Trophoblast cell (in vitro differentiated cells and primary cell): ENCODE data around the gene ABCC3.

Experiments
- DNase-seq, 2 donors: peaks; one replicate each; pipeline ENCODE4 v3.0.0-alpha.2; 2016
- H2AFZ ChIP-seq: 2 replicates; pipeline ENCODE4 v1.6.1; 2013; ENCODE audit warnings: low read length, moderate library complexity, mild to moderate bottlenecking; ENCODE audit not compliant: insufficient read depth, poor library complexity
- H2AK5ac ChIP-seq: 2 replicates; pipeline ENCODE4 v1.6.1; 2013; ENCODE audit warnings: mild to moderate bottlenecking, low read length
- H2BK120ac ChIP-seq: 2 replicates; pipeline ENCODE4 v1.6.1; 2013; ENCODE audit warnings: low read length, mild to moderate bottlenecking, moderate library complexity; ENCODE audit not compliant: insufficient read depth, poor library complexity
- H2BK12ac ChIP-seq: 2 replicates; pipeline ENCODE4 v1.6.1; 2013; ENCODE audit warnings: mild to moderate bottlenecking, low read length, moderate library complexity
- H2BK5ac ChIP-seq: 2 replicates; pipeline ENCODE4 v1.6.1; 2013; ENCODE audit warnings: low read length, low read depth, moderate library complexity, mild to moderate bottlenecking; ENCODE audit not compliant: poor library complexity
- H3K14ac ChIP-seq: 2 replicates; pipeline ENCODE4 v1.6.1; 2013; ENCODE audit warnings: mild to moderate bottlenecking, low read length
- H3K18ac ChIP-seq: 2 replicates; pipeline ENCODE4 v1.6.1; 2013; ENCODE audit warnings: mild to moderate bottlenecking, low read length
- H3K23ac ChIP-seq: 2 replicates; pipeline ENCODE4 v1.6.1; 2013; ENCODE audit warnings: low read length
- H3K27ac ChIP-seq: 2 replicates; pipeline ENCODE4 v1.5.1; 2013; ENCODE audit warnings: low read depth, mild to moderate bottlenecking, inconsistent platforms, low read length, moderate library complexity
- H3K27me3 ChIP-seq: 2 replicates; pipeline ENCODE4 v1.6.1; 2013; ENCODE audit warnings: inconsistent platforms, mild to moderate bottlenecking, low read length, moderate library complexity; ENCODE audit not compliant: insufficient read depth
- H3K36me3 ChIP-seq, 2 experiments: 1 replicate in 1 of 2; 2 replicates in 1 of 2; pipeline ENCODE4 v1.6.1; 2013; ENCODE audit warnings: low read length in 2 of 2, mild to moderate bottlenecking in 2 of 2, moderate library complexity in 1 of 2; ENCODE audit not compliant: insufficient read depth in 2 of 2, control insufficient read depth in 1 of 2
- H3K4ac ChIP-seq: 2 replicates; pipeline ENCODE4 v1.6.1; 2013; ENCODE audit warnings: low read depth, mild to moderate bottlenecking, low read length, moderate library complexity
- H3K4me1 ChIP-seq, 2 experiments: 1 replicate in 1 of 2; 2 replicates in 1 of 2; pipeline ENCODE4 v1.6.1; 2013; ENCODE audit warnings: low read length in 2 of 2, mild to moderate bottlenecking in 2 of 2, moderate library complexity in 1 of 2; ENCODE audit not compliant: insufficient read depth in 2 of 2, control insufficient read depth in 1 of 2
- H3K4me2 ChIP-seq: 2 replicates; pipeline ENCODE4 v1.6.1; 2013; ENCODE audit warnings: inconsistent platforms, mild to moderate bottlenecking, low read length, moderate library complexity
- H3K4me3 ChIP-seq: 2 replicates; pipeline ENCODE4 v1.5.1; 2013; ENCODE audit warnings: mild to moderate bottlenecking, low read depth, low read length, inconsistent platforms
- H3K79me1 ChIP-seq: one replicate; pipeline ENCODE4 v1.6.1; 2013; ENCODE audit warnings: low read length
- H3K79me2 ChIP-seq: 2 replicates; pipeline ENCODE4 v1.6.1; 2013; ENCODE audit warnings: low read length, mild to moderate bottlenecking; ENCODE audit not compliant: control insufficient read depth, insufficient read depth, poor library complexity
- H3K9ac ChIP-seq: 2 replicates; pipeline ENCODE4 v1.6.1; 2013; ENCODE audit warnings: mild to moderate bottlenecking, low read length
- H3K9me3 ChIP-seq: 2 replicates; pipeline ENCODE4 v1.6.1; 2013; ENCODE audit warnings: low read depth, mild to moderate bottlenecking, control low read depth, inconsistent platforms, low read length; ENCODE audit not compliant: insufficient read depth
- H4K12ac ChIP-seq: 2 replicates; pipeline ENCODE4 v1.6.1; 2013; ENCODE audit warnings: low read depth, mild to moderate bottlenecking, low read length, moderate library complexity
- H4K8ac ChIP-seq: 2 replicates; pipeline ENCODE4 v1.6.1; 2013; ENCODE audit warnings: low read depth, mild to moderate bottlenecking, low read length, moderate library complexity
- H4K91ac ChIP-seq: one replicate; pipeline ENCODE4 v1.6.1; 2013; ENCODE audit warnings: low read depth, mild to moderate bottlenecking, low read length, moderate library complexity
- WGBS: extraction: QIAGEN DNeasy Blood & Tissue Kit; methylation state at CpG from one replicate; pipeline ENCODE4 v1.1.7; 2013; ENCODE audit warnings: missing lambda C conversion rate; ENCODE audit not compliant: insufficient read length, insufficient coverage; ENCODE audit errors: extremely low coverage; 5-methylcytosine and 5-hydroxymethylcytosine counted together

Gene ABCC3

GRCh38 chr17:50688245-50688644 lies 53.6 kb downstream of the ABCC3 start:
- no peak overlapping the region for H2BK5ac ChIP-seq
- no CpG with 5 or more reads among the region's 3 CpGs for WGBS
- no peak overlapping the region for H3K4ac ChIP-seq
- DNase-seq = no peak
- peaks cover 2% of the 10 kb centered on the region for H3K79me1 ChIP-seq
- H3K4me3 ChIP-seq = no peak overlapping the region
- H3K79me2 ChIP-seq = no peaks in the 10 kb centered on the region
- no peaks in the 10 kb centered on the region for H3K27me3 ChIP-seq
- H3K18ac ChIP-seq = no peak overlapping the region
- peaks cover 2 to 5% of the 10 kb centered on the region in 2 experiments for H3K36me3 ChIP-seq
- no peak overlapping the region for H3K14ac ChIP-seq
- H2BK12ac ChIP-seq = no peak overlapping the region
- H2AFZ ChIP-seq = no peak overlapping the region
- no peak overlapping the region for H4K91ac ChIP-seq
- no peak overlapping the region for H3K23ac ChIP-seq
- H3K4me2 ChIP-seq = no peak overlapping the region
- no peak overlapping the region for H4K12ac ChIP-seq
- no peak overlapping the region for H2AK5ac ChIP-seq
- no peak overlapping the region for H2BK120ac ChIP-seq
- no peak overlapping the region for H3K9ac ChIP-seq
- peaks cover 19 to 31% of the 10 kb centered on the region in 2 experiments for H3K4me1 ChIP-seq
- no peaks in the 10 kb centered on the region for H3K9me3 ChIP-seq
- no peak overlapping the region for H3K27ac ChIP-seq
- H4K8ac ChIP-seq = no peak overlapping the region

DNA sequence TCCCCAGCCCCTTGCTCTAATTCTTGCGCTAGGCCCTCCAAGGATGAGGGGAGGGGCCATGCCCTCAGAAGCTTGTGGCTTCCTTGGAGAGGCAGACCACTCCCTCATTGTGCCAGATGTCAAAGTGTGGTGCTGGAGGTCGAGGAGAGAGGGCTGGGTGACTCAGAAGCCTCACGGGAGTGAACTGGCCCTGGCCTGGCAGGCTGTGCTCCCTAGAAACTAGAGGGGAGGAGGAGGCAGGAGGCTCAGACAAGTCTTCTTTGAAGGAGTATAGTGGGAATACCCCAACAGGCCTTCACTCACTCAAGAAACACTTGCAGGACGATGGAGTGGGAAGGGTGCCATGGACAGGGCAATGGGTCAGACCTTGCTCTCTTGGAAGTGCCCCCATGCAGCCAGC lies 54.6 kb downstream of the ABCC3 start:
- Histone ChIP-seq H2AK5ac (no peak overlapping the region), H3K23ac (no peak overlapping the region), H3K27ac (no peak overlapping the region), H2BK5ac (no peak overlapping the region), H3K4me3 (no peak overlapping the region), H3K9me3 (no peaks in the 10 kb centered on the region), H4K8ac (no peak overlapping the region), H3K79me2 (no peaks in the 10 kb centered on the region), H3K18ac (no peak overlapping the region), H4K12ac (no peak overlapping the region), H2BK12ac (no peak overlapping the region), H2BK120ac (no peak overlapping the region), H3K9ac (no peak overlapping the region), H3K27me3 (no peaks in the 10 kb centered on the region), H3K14ac (no peak overlapping the region), H4K91ac (no peak overlapping the region), H3K4me1 (peaks cover 19 to 28% of the 10 kb centered on the region in 2 experiments), H2AFZ (no peak overlapping the region), H3K79me1 (peaks cover 2% of the 10 kb centered on the region), H3K36me3 (peaks cover 4 to 10% of the 10 kb centered on the region in 2 experiments), H3K4ac (no peak overlapping the region), H3K4me2 (no peak overlapping the region)
- no peak for DNase-seq
- WGBS = no CpG with 5 or more reads among the region's 4 CpGs

DNA sequence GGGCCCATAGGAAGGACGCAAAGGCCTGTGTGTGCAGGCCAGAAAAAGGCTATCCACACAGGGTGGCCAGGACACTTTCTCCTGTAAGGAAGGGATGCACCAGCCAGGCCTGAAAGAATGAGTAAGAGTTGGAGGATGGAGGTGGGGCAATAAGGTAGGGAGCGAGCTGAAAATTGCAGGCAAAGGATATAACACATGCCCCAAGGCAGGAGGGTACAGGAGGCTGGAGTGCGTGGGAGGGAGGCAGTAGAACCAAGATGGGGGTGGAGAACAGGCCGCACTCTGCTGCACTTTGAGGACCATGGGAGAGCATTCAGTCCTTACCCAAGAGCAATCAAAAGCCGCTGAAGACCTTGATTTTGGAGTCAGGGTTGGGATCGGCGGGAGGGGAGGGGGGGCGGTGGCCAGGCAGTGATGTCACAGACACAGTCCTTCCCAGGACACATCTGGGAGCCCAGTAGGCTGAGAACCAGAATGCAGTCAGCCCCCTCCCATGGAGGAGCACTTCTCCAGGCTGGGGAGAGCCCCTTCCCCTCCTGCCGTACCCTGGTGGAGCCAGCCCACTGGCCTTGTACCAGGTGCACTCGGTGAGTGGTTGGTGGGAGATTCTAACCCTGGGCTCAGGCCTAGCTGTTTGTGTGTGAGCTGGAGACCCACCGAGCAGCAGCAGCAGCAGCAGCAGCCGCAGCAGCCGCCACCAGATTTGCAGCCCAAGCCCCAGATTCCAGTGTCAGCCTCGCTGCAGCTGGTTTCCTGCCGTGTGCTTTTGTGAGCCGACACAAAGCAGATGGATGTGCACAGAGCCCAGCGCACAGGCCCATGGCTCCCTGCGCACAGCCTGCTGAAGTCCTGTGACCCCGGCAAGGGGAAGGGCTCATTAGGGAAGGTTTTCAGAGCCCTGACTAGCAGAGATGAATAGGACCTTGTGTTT lies 55.5 kb downstream of the ABCC3 start:
- Histone ChIP-seq H3K9ac (no peak overlapping the region), H3K79me1 (no peaks in the 10 kb centered on the region), H3K23ac (no peak overlapping the region), H3K27me3 (no peaks in the 10 kb centered on the region), H2BK120ac (no peak overlapping the region), H3K14ac (no peak overlapping the region), H3K4me1 (peaks cover 15 to 22% of the 10 kb centered on the region in 2 experiments), H3K79me2 (no peaks in the 10 kb centered on the region), H2BK5ac (no peak overlapping the region), H2AFZ (no peak overlapping the region), H3K4ac (no peak overlapping the region), H3K4me2 (no peak overlapping the region), H2BK12ac (no peak overlapping the region), H2AK5ac (no peak overlapping the region), H3K36me3 (peaks cover 6 to 10% of the 10 kb centered on the region in 2 experiments), H4K8ac (no peak overlapping the region), H4K12ac (no peak overlapping the region), H3K27ac (no peak overlapping the region), H3K9me3 (no peaks in the 10 kb centered on the region), H4K91ac (no peak overlapping the region), H3K18ac (no peak overlapping the region), H3K4me3 (no peak overlapping the region)
- WGBS = no CpG with 5 or more reads among the region's 19 CpGs
- DNase-seq = no peak

DNA sequence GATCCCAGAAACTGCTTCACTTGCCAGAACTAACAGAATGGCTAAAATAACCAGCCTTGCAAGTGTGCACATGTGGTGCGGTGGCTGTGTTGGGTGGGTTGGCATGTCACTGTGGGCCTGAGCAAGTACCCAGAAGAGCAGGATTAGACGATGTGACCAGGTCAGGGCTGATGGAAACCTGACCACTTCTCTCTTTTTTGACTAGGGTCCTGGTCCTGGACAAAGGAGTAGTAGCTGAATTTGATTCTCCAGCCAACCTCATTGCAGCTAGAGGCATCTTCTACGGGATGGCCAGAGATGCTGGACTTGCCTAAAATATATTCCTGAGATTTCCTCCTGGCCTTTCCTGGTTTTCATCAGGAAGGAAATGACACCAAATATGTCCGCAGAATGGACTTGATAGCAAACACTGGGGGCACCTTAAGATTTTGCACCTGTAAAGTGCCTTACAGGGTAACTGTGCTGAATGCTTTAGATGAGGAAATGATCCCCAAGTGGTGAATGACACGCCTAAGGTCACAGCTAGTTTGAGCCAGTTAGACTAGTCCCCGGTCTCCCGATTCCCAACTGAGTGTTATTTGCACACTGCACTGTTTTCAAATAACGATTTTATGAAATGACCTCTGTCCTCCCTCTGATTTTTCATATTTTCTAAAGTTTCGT lies 56.3 kb downstream of the ABCC3 start:
- no peak overlapping the region for H3K23ac ChIP-seq
- no peaks in the 10 kb centered on the region for H3K79me2 ChIP-seq
- H3K27me3 ChIP-seq = no peaks in the 10 kb centered on the region
- no peak overlapping the region for H4K91ac ChIP-seq
- H3K4me3 ChIP-seq = no peak overlapping the region
- no peak overlapping the region for H4K8ac ChIP-seq
- H3K18ac ChIP-seq = no peak overlapping the region
- H2AFZ ChIP-seq = no peak overlapping the region
- H3K9ac ChIP-seq = no peak overlapping the region
- no peak overlapping the region for H3K4me2 ChIP-seq
- H3K27ac ChIP-seq = no peak overlapping the region
- no peak overlapping the region for H2BK120ac ChIP-seq
- no peak for DNase-seq
- H3K4ac ChIP-seq = no peak overlapping the region
- no peaks in the 10 kb centered on the region for H3K79me1 ChIP-seq
- H3K14ac ChIP-seq = no peak overlapping the region
- H4K12ac ChIP-seq = no peak overlapping the region
- peaks cover 11 to 16% of the 10 kb centered on the region in 2 experiments for H3K36me3 ChIP-seq
- no peak overlapping the region for H2AK5ac ChIP-seq
- no CpG with 5 or more reads among the region's 9 CpGs for WGBS
- no peak overlapping the region for H2BK12ac ChIP-seq
- peaks cover 15 to 22% of the 10 kb centered on the region in 2 experiments for H3K4me1 ChIP-seq
- no peaks in the 10 kb centered on the region for H3K9me3 ChIP-seq
- no peak overlapping the region for H2BK5ac ChIP-seq
